ENCODE measurements around the gene APOO. TPM values are rescaled to one million over a fixed set of nuclear protein-coding genes. Genes with fewer than 3 reads are reported as not detected.
A peak's percentile ranks its signal among the peaks of the same experiment; 100 is the strongest.

APOO gene
- total RNA-seq, 4 donors from 2014 or later = 12.1 to 20.6 (median 17.8) TPM

GRCh38 chrX:23786268-23786815 is 121.4 kb downstream of the APOO start:
- H3K4me1 ChIP-seq = no peaks in the 10 kb centered on the region
- no peak for DNase-seq
- no peak overlapping the region for H3K27ac ChIP-seq
- no peaks in the 10 kb centered on the region for H3K27me3 ChIP-seq
- TF ChIP-seq POLR2A (IDR thresholded peaks at IDR 0.05) (no peak), CTCF (IDR thresholded peaks at IDR 0.05) (no peak)
- no peaks in the 10 kb centered on the region for H3K9me3 ChIP-seq
- peak overlapping the region in 1 of 4 donors; percentile 60 for H3K4me3 ChIP-seq
- peaks cover 0 to 8% (median 0%) of the 10 kb centered on the region in 3 donors for H3K36me3 ChIP-seq

DNA sequence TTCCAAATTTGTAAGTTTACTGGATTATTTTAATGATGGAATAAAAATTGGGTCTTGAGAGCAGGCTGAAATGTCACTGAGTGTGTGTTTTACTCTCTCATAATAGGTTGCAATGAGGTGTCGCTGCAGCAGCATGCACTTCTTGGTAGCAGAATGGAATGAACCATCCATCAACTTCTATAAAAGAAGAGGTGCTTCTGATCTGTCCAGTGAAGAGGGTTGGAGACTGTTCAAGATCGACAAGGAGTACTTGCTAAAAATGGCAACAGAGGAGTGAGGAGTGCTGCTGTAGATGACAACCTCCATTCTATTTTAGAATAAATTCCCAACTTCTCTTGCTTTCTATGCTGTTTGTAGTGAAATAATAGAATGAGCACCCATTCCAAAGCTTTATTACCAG is 122.2 kb downstream of the APOO start:
- Histone ChIP-seq H3K27me3 (no peaks in the 10 kb centered on the region), H3K9me3 (no peaks in the 10 kb centered on the region), H3K4me3 (peak overlapping the region in 3 of 4 donors; percentile 60 to 80 (median 80)), H3K27ac (peak overlapping the region in 3 of 4 donors; percentile 81 to 98 (median 97)), H3K36me3 (peaks cover 0 to 8% (median 0%) of the 10 kb centered on the region in 3 donors), H3K4me1 (no peaks in the 10 kb centered on the region)
- DNase-seq = no peak
- no peak for TF ChIP-seq CTCF (IDR thresholded peaks at IDR 0.05)
- TF ChIP-seq POLR2A (IDR thresholded peaks at IDR 0.05) = no peak

DNA sequence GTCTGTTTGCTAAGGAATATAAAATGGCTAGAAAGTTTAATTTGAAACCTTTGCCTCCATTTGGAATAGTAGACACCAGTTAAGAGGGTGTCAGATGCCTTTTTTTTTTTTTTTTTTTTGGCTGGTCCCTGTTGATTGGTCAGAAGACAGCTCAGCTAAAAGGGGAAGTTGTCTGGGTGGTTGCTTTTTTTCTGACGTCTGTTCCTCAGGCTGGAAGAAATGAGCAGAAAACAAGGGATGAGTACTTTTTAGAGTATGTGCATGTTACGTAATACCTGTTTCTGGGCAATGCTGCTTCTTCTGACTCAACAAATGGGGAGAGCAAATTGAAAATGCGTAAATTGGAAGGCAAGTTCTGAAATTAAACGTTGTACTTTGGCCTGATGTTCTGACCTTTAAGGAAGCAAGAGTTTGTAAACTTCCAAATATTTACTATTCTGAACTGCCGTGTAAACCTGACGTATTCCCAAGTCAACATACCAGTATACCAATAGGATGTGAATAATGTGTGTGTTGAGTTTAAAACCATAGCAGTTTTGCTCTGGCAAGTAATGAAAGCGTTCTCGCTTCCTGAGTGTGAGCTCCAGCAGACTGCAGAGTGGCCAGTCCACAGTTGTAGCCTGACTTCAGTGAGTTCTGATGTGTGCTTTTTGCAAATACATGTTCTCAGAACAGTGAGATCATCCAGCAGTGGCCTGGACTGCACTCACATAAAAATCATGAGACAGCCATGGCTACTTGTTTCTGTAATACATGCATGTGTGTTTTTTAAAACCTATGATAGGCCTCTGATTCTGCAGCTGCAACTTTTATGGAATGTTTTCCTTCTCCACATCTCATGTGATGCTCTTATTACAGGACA is 123.0 kb downstream of the APOO start:
- Histone ChIP-seq H3K9me3 (no peaks in the 10 kb centered on the region), H3K27ac (peak overlapping the region; percentile 86 to 98 (median 96)), H3K27me3 (no peaks in the 10 kb centered on the region), H3K36me3 (peaks cover 0 to 8% (median 0%) of the 10 kb centered on the region in 3 donors), H3K4me1 (no peaks in the 10 kb centered on the region), H3K4me3 (peak overlapping the region; percentile 54 to 80 (median 70))
- DNase-seq = no peak
- TF ChIP-seq POLR2A (IDR thresholded peaks at IDR 0.05) = no peak
- TF ChIP-seq CTCF (IDR thresholded peaks at IDR 0.05) = no peak

- Histone ChIP-seq H3K4me3 (peak overlapping the region; percentile 54 to 80 (median 70)), H3K27me3 (no peaks in the 10 kb centered on the region), H3K36me3 (peaks cover 0 to 8% (median 0%) of the 10 kb centered on the region in 3 donors), H3K27ac (peak overlapping the region; percentile 86 to 98 (median 96)), H3K9me3 (no peaks in the 10 kb centered on the region), H3K4me1 (no peaks in the 10 kb centered on the region)
- TF ChIP-seq CTCF (IDR thresholded peaks at IDR 0.05) (no peak), POLR2A (IDR thresholded peaks at IDR 0.05) (no peak)
- DNase-seq = no peak
Observed at GRCh38 chrX:23783589-23784469, 123.9 kb downstream of the APOO start.

Other genes starting within 250 kb of the APOO start
- gene PRDX4, start 240.4 kb downstream of the APOO start, total RNA-seq = 10 to 100 TPM in 3 of 4 donors, 1 to 10 TPM in 1; 5.8 to 33.0 (median 30.8) TPM
- gene ACOT9, start 164.7 kb downstream of the APOO start, total RNA-seq = 10 to 100 TPM; 24.7 to 29.8 (median 28.6) TPM
- 100 to 1,000 TPM; 796 to 836 (median 832) TPM for gene SAT1, start 124.8 kb downstream of the APOO start, total RNA-seq
- gene CXorf58, start 68 bp upstream of the APOO start, total RNA-seq = under 1 TPM in 1 of 4 donors, not detected in 3; 0.53 TPM
- gene KLHL15, start 119.2 kb upstream of the APOO start, total RNA-seq = 1 to 10 TPM; 3.1 to 7.4 (median 5.5) TPM
- gene EIF2S3, start 147.0 kb upstream of the APOO start, total RNA-seq = 100 to 1,000 TPM in 1 of 4 donors, 10 to 100 TPM in 3; 44.7 to 107 (median 69.4) TPM
- 10 to 100 TPM; 20.4 to 92.4 (median 43.4) TPM for gene ZFX, start 241.8 kb upstream of the APOO start, total RNA-seq